Stimulated activated naive CD4-positive, alpha-beta T cell treated with Interleukin-2 at 50 U/mL for 16 hours (primary cell): ENCODE data around the gene CACNA1G.

Experiments
- DNase-seq: peaks from one replicate; lab custom pipeline; 2025; lab: John Stamatoyannopoulos, UW

Gene CACNA1G

GRCh38 chr17:50548831-50549230 lies 11.7 kb upstream of the CACNA1G start:
- DNase-seq: no peak

GRCh38 chr17:50549256-50549941 lies 11.1 kb upstream of the CACNA1G start:
- no peak for DNase-seq

- DNase-seq: no peak
Measured at GRCh38 chr17:50549969-50550368, 10.5 kb upstream of the CACNA1G start.

- DNase-seq: no peak
Measured at GRCh38 chr17:50550661-50551432, 9.7 kb upstream of the CACNA1G start.

GRCh38 chr17:50551433-50551815 lies 9.1 kb upstream of the CACNA1G start:
- no peak for DNase-seq

- no peak for DNase-seq
Measured at GRCh38 chr17:50551884-50552283, 8.6 kb upstream of the CACNA1G start.

- DNase-seq: no peak
Measured at GRCh38 chr17:50554201-50554600, 6.3 kb upstream of the CACNA1G start.

GRCh38 chr17:50556803-50557202 lies 3.7 kb upstream of the CACNA1G start:
- no peak for DNase-seq

- DNase-seq: no peak
Measured at GRCh38 chr17:50557630-50558029, 2.9 kb upstream of the CACNA1G start.

- no peak for DNase-seq
Measured at GRCh38 chr17:50558091-50558490, 2.4 kb upstream of the CACNA1G start.

- DNase-seq: no peak
Measured at GRCh38 chr17:50558581-50558940, 2.0 kb upstream of the CACNA1G start.

- no peak for DNase-seq
Measured at GRCh38 chr17:50558941-50559614, 1.4 kb upstream of the CACNA1G start.

- peak; percentile 22 for DNase-seq
Measured at GRCh38 chr17:50559674-50560184, 786 bp upstream of the CACNA1G start.

GRCh38 chr17:50560931-50561745 lies 623 bp downstream of the CACNA1G start:
- DNase-seq: no peak

- DNase-seq: no peak
Measured at GRCh38 chr17:50561746-50562141, 1.2 kb downstream of the CACNA1G start.

GRCh38 chr17:50562242-50563091 lies 2.0 kb downstream of the CACNA1G start:
- DNase-seq: no peak

- no peak for DNase-seq
Measured at GRCh38 chr17:50563092-50563511, 2.6 kb downstream of the CACNA1G start.

- DNase-seq: no peak
Measured at GRCh38 chr17:50564916-50565315, 4.4 kb downstream of the CACNA1G start.

- no peak for DNase-seq
Measured at GRCh38 chr17:50565402-50566350, 5.2 kb downstream of the CACNA1G start.

- no peak for DNase-seq
Measured at GRCh38 chr17:50566886-50567285, 6.4 kb downstream of the CACNA1G start.
